Right cardiac atrium (tissue), 5 donors: ENCODE measurements around the gene APBB2. TPM values are rescaled to one million over a fixed set of nuclear protein-coding genes. Genes with fewer than 3 reads are reported as not detected.
A peak's percentile ranks its signal among the peaks of the same experiment; 100 is the strongest.

ENCODE experiments used
- ATAC-seq, 2 donors: fragments of 200-7000 bp; cut with Tn5 transposase; one replicate each; pipeline versions ENCODE4 v1.8.0 to v1.9.1; 2020; ENCODE audit warnings: moderate library complexity in 2 of 2, mild to moderate bottlenecking in 1 of 2
- DNase-seq, 3 donors: peaks; one replicate each; pipeline ENCODE4 v3.0.0-alpha.2; 2020
- H3K27ac ChIP-seq: one replicate; pipeline ENCODE4 v1.5.1; 2013; ENCODE audit warnings: mild to moderate bottlenecking, low read length, control low read depth, moderate library complexity
- H3K27me3 ChIP-seq: one replicate; pipeline ENCODE4 v1.6.1; 2013; ENCODE audit not compliant: control insufficient read depth, insufficient read depth
- H3K4me1 ChIP-seq: one replicate; pipeline ENCODE4 v1.6.1; 2013; ENCODE audit warnings: low read length; ENCODE audit not compliant: control insufficient read depth, insufficient read depth
- H3K4me3 ChIP-seq: one replicate; pipeline ENCODE4 v1.5.1; 2013; ENCODE audit warnings: low read length, control low read depth
- H3K9me3 ChIP-seq: one replicate; pipeline ENCODE4 v1.6.1; 2013; ENCODE audit warnings: low read length; ENCODE audit not compliant: control insufficient read depth
- WGBS: extraction: QIAGEN DNeasy Blood & Tissue Kit; methylation state at CpG from one replicate; pipeline ENCODE4 v1.1.7; 2013; 5-methylcytosine and 5-hydroxymethylcytosine counted together
- intact Hi-C, 4 donors: fragments of 100-400 bp; cut with DNase I; formaldehyde crosslinking; loops; one replicate each; pipeline versions ENCODE4 v1.11.0 to v1.14.0; 2022 to 2023
- polyA plus RNA-seq: library from polyadenylated mRNA; stranded (reverse); fragments of 200-250 nt; gene quantifications from one replicate; pipeline ENCODE4 v1.2.3, GENCODE V29; 2013
- total RNA-seq, 4 donors: library from RNA; stranded (reverse); fragmentation: NEBNext Ultra II Directional; extraction: Animal tissue kit (Norgen Biotek cat#: 25700); gene quantifications; one replicate each; pipeline ENCODE4 v1.2.1, GENCODE V29; 2021
- donor health status: healthy with polysubstance abuse.
- donor health status: DM: no; HTN: yes; CAD: no.
- donor health status: DM: no; HTN: no; CAD: no.
- donor health status: DM: no; HTN: yes; CAD: no; lungs with severe emphysema.
- donor health status: DM: yes; HTN: yes; CAD: no.

The APBB2 gene
- total and polyA plus RNA-seq, 5 donors = 12.7 to 46.2 (median 37.0) TPM

GRCh38 chr4:41192136-41192535, 22.2 kb downstream of the APBB2 start:
- DNase-seq (no peak), ATAC-seq (no peak)
- no peak overlapping the region for H3K4me3 ChIP-seq
- H3K4me1 ChIP-seq = peaks cover 11% of the 10 kb centered on the region
- no peaks in the 10 kb centered on the region for H3K9me3 ChIP-seq
- H3K27me3 ChIP-seq = no peaks in the 10 kb centered on the region
- no peak overlapping the region for H3K27ac ChIP-seq
- intact Hi-C loops = no loop called here
- WGBS = 74% methylated on average over 3 of the region's 3 CpGs

GRCh38 chr4:41189666-41190065, 24.7 kb downstream of the APBB2 start:
- 56% methylated on average over 2 of the region's 2 CpGs for WGBS
- DNase-seq (no peak), ATAC-seq (no peak)
- Histone ChIP-seq H3K27ac (no peak overlapping the region), H3K9me3 (no peaks in the 10 kb centered on the region), H3K4me1 (peaks cover 7% of the 10 kb centered on the region), H3K27me3 (no peaks in the 10 kb centered on the region), H3K4me3 (no peak overlapping the region)
- intact Hi-C loops = no loop called here

- ATAC-seq (no peak), DNase-seq (no peak)
- 65% methylated on average over 2 of the region's 2 CpGs for WGBS
- H3K4me1 ChIP-seq = peaks cover 7% of the 10 kb centered on the region
- intact Hi-C loops = no loop called here
- no peak overlapping the region for H3K4me3 ChIP-seq
- no peaks in the 10 kb centered on the region for H3K9me3 ChIP-seq
- H3K27ac ChIP-seq = no peak overlapping the region
- H3K27me3 ChIP-seq = no peaks in the 10 kb centered on the region
Observed at GRCh38 chr4:41189076-41189475, 25.3 kb downstream of the APBB2 start.

DNA sequence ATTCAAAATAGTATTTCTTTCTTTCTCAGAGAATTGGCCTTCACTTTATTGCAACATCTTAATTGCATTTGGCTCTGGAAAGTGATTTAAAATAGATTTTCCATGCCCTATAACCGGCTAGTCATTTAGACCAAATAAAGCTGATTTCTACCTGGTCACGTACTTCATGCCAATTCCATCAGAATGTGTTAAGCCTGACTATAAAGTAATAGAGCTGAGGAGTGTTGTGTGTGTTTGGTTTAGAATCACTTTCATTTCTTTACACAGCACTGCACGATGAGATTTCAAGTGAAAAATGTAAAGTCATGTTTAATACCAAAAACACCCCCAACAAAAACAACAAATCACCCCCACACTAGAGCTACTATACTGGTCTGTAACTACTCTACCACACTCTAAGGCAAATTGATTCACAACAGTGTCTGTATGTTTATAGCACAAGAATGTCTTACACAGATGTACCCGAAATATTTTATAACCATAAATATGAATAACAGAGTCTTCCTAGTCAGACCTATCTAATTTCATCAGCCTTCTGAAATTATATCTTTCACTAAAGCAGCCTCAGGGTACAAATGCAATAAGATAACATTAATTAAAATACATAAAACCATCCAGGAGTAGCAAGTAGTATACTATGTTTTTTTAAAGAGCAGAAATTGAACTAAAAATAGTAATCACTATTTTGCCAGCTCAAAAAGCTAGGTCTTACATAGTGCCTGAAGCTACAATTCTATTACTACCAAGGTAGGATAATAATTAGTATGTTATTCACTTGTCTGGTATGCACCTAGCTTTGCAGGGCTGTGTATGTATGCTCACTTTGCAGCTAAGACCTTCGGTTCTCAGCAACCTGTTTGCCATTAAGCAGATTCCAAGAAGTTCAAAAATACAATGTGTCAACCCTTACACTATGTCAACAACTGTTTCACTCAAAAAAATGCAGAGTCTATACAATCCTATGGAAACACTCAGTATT, 28.4 kb downstream of the APBB2 start:
- 59% methylated on average over 5 of the region's 5 CpGs for WGBS
- intact Hi-C loops = no loop called here

DNA sequence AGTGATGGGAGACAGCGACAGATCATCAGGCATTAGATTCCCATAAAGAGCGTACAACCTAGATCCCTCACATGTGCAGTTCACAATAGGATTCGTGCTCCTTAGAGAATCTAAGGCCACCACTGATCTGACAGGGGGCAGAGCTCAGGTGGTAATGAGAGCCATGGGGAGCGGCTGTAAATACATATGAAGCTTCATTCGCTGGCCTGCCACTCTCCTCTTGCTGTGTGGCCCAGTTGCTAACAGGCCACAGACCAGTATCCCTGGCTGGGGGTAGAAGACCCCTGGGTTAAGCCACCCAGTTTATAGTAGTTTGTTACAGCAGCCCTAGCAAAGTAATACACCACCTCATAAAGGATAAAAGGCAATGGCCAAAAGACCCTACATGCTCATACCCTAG, 30.3 kb downstream of the APBB2 start:
- intact Hi-C loops = no loop called here
- Histone ChIP-seq H3K27me3 (no peaks in the 10 kb centered on the region), H3K27ac (no peak overlapping the region), H3K4me1 (peaks cover 2% of the 10 kb centered on the region), H3K4me3 (no peak overlapping the region), H3K9me3 (no peaks in the 10 kb centered on the region)
- no peak for DNase-seq
- ATAC-seq = no peak
- 78% methylated on average over 5 of the region's 5 CpGs for WGBS

More for the DNA sequence above, 28.4 kb downstream of the APBB2 start:
- peaks cover 1% of the 10 kb centered on the region for H3K4me1 ChIP-seq
- H3K27ac ChIP-seq = no peak overlapping the region
- H3K27me3 ChIP-seq = no peaks in the 10 kb centered on the region
- H3K9me3 ChIP-seq = no peaks in the 10 kb centered on the region
- no peak for DNase-seq
- ATAC-seq = no peak
- no peak overlapping the region for H3K4me3 ChIP-seq

- WGBS = 95% methylated on average over 4 of the region's 4 CpGs
- DNase-seq = no peak
- peaks cover 2% of the 10 kb centered on the region for H3K4me1 ChIP-seq
- intact Hi-C loops = no loop called here
- H3K9me3 ChIP-seq = no peaks in the 10 kb centered on the region
- no peak for ATAC-seq
- no peaks in the 10 kb centered on the region for H3K27me3 ChIP-seq
- no peak overlapping the region for H3K27ac ChIP-seq
- H3K4me3 ChIP-seq = no peak overlapping the region
Observed at GRCh38 chr4:41183021-41183553, 31.3 kb downstream of the APBB2 start.

DNA sequence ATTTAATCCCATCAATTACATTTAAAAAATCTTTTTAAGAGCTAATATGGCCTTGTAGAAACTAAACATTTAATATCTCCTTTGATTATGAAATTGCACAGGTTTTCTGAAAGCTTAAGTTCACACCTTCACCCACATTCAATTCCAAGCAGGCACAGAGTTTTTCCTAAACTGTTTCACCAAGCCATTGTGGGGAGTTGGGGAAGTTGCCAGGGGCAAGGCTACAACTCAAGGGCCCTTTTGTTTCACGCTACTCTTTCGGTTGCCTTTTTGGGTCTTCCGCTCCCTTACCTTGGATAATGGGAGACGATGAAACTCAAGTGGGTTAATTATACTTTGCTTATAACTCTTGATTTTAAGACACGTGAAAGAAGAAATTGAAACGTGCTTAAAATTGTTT, 33.3 kb downstream of the APBB2 start:
- no peak overlapping the region for H3K27ac ChIP-seq
- no peak overlapping the region for H3K4me3 ChIP-seq
- intact Hi-C loops = no loop called here
- no peak for DNase-seq
- H3K27me3 ChIP-seq = no peaks in the 10 kb centered on the region
- ATAC-seq = no peak
- 94% methylated on average over 6 of the region's 6 CpGs for WGBS
- H3K4me1 ChIP-seq = peaks cover 2% of the 10 kb centered on the region
- no peaks in the 10 kb centered on the region for H3K9me3 ChIP-seq

DNA sequence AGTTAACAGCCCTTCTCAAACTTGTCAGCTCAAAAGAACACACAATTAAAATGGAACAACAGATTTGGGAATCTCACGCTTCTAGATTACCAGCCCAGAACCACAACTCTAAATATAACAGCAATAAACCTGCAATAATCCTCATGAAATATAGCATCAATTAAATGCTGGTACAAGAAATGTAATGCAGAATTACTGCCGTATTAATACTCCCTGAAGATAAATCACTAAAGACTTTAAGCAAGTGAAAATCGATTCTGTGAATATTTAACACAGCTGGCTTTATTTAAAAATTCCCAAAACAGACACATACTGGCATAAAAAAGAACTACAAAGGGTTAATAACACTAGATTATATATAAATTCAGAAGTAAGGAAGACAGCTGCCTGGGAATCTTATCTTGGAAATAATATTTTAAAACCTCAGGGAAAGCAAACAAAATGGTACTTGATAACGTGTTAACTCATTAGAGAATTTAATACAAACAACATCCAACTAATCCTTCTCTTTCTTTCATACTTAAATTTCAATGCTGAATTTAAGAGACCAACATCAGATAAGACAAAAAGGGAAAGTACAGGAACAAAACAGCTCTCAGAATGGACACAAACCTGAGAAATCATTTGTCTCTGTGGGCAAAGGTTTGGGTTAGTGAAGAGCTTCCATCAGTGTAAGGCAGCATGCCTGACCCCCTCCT, 34.7 kb downstream of the APBB2 start:
- no peak overlapping the region for H3K4me3 ChIP-seq
- 53% methylated on average over 4 of the region's 4 CpGs for WGBS
- no peaks in the 10 kb centered on the region for H3K9me3 ChIP-seq
- no peak for ATAC-seq
- intact Hi-C loops = no loop called here
- DNase-seq = no peak
- peak overlapping the region; percentile 17 for H3K27ac ChIP-seq
- peaks cover 2% of the 10 kb centered on the region for H3K4me1 ChIP-seq
- no peaks in the 10 kb centered on the region for H3K27me3 ChIP-seq

GRCh38 chr4:41178372-41179370, 35.7 kb downstream of the APBB2 start:
- intact Hi-C loops = no loop called here
- H3K9me3 ChIP-seq = no peaks in the 10 kb centered on the region
- H3K27ac ChIP-seq = no peak overlapping the region
- ATAC-seq (peak; percentile 93 to 94), DNase-seq (no peak)
- WGBS = 49% methylated on average over 7 of the region's 7 CpGs
- no peaks in the 10 kb centered on the region for H3K27me3 ChIP-seq
- no peak overlapping the region for H3K4me3 ChIP-seq
- H3K4me1 ChIP-seq = peaks cover 2% of the 10 kb centered on the region

GRCh38 chr4:41177016-41177415, 37.3 kb downstream of the APBB2 start:
- H3K27ac ChIP-seq = peak overlapping the region; percentile 64
- H3K4me3 ChIP-seq = no peak overlapping the region
- peak; percentile 24 to 53 for ATAC-seq
- no peaks in the 10 kb centered on the region for H3K9me3 ChIP-seq
- DNase-seq = no peak
- peaks cover 2% of the 10 kb centered on the region for H3K4me1 ChIP-seq
- intact Hi-C loops = no loop called here
- H3K27me3 ChIP-seq = no peaks in the 10 kb centered on the region
